ENCODE measurements around the gene MOB2.
"Not testable (repeated sequence)": the region's sequence is repeated elsewhere in the genome, so short reads cannot be mapped to it uniquely, and the experiment has no call there.

Gene MOB2

GRCh38 chr11:1517117-1518005, 30.8 kb upstream of the MOB2 start:
- no peak for DNase-seq (ENCODE audit: low read depth in 2 of 2)

- no peak for DNase-seq (ENCODE audit: low read depth in 2 of 2)
These were observed 29.9 kb upstream of the MOB2 start for GRCh38 chr11:1516273-1517067.

GRCh38 chr11:1515082-1516060, 28.8 kb upstream of the MOB2 start:
- peak; percentile 69 to 72 for DNase-seq (ENCODE audit: low read depth in 2 of 2)

- DNase-seq (ENCODE audit: low read depth in 2 of 2): no peak
These were observed 27.9 kb upstream of the MOB2 start for GRCh38 chr11:1514336-1515061.

GRCh38 chr11:1513326-1514296, 27.0 kb upstream of the MOB2 start:
- no peak for DNase-seq (ENCODE audit: low read depth in 2 of 2)

- not testable (repeated sequence) for DNase-seq (ENCODE audit: low read depth in 2 of 2)
These were observed 26.1 kb upstream of the MOB2 start for GRCh38 chr11:1512531-1513258.

GRCh38 chr11:1511937-1512496, 25.4 kb upstream of the MOB2 start:
- no peak for DNase-seq (ENCODE audit: low read depth in 2 of 2)

- DNase-seq (ENCODE audit: low read depth in 2 of 2): no peak
These were observed 24.3 kb upstream of the MOB2 start for GRCh38 chr11:1510928-1511327.

- not testable (repeated sequence) for DNase-seq (ENCODE audit: low read depth in 2 of 2)
These were observed 23.8 kb upstream of the MOB2 start for GRCh38 chr11:1510351-1510750.

GRCh38 chr11:1509626-1510255, 23.2 kb upstream of the MOB2 start:
- no peak for DNase-seq (ENCODE audit: low read depth in 2 of 2)

- DNase-seq (ENCODE audit: low read depth in 2 of 2): no peak
These were observed 22.4 kb upstream of the MOB2 start for GRCh38 chr11:1508986-1509385.

- no peak for DNase-seq (ENCODE audit: low read depth in 2 of 2)
These were observed 21.9 kb upstream of the MOB2 start for GRCh38 chr11:1508491-1508891.

- no peak for DNase-seq (ENCODE audit: low read depth in 2 of 2)
These were observed 21.0 kb upstream of the MOB2 start for GRCh38 chr11:1507381-1508140.

GRCh38 chr11:1506981-1507380, 20.4 kb upstream of the MOB2 start:
- no peak for DNase-seq (ENCODE audit: low read depth in 2 of 2)

- DNase-seq (ENCODE audit: low read depth in 2 of 2): no peak
These were observed 18.9 kb upstream of the MOB2 start for GRCh38 chr11:1505480-1505879.

GRCh38 chr11:1504581-1505290, 18.2 kb upstream of the MOB2 start:
- no peak for DNase-seq (ENCODE audit: low read depth in 2 of 2)

GRCh38 chr11:1504138-1504537, 17.6 kb upstream of the MOB2 start:
- DNase-seq (ENCODE audit: low read depth in 2 of 2): no peak
